DMS114 treated with DMSO at 0.1 percent for 48 hours (cell line): Measurements from ENCODE around the gene CRYAB.
A peak's percentile ranks its signal among the peaks of the same experiment; 100 is the strongest.

Experiments used
- DNase-seq: peaks from one replicate; lab custom pipeline; 2025; ENCODE audit not compliant: unreplicated experiment; lab: John Stamatoyannopoulos, UW

Gene CRYAB

GRCh38 chr11:111911563-111912401 lies at the start of gene CRYAB:
TSS of gene CRYAB (minus strand) at chr11:111911770. CDS start at chr11:111911724, 46 bp downstream.
- no peak for DNase-seq

- DNase-seq = no peak
Observed at GRCh38 chr11:111960916-111961315, 49.3 kb upstream of the CRYAB start.

- no peak for DNase-seq
Observed at GRCh38 chr11:111957663-111958444, 46.3 kb upstream of the CRYAB start.

GRCh38 chr11:111954154-111954553 lies 42.6 kb upstream of the CRYAB start:
- DNase-seq = no peak

- DNase-seq = no peak
Observed at GRCh38 chr11:111951565-111951964, 40.0 kb upstream of the CRYAB start.

GRCh38 chr11:111949519-111950426 lies 38.2 kb upstream of the CRYAB start:
- no peak for DNase-seq

GRCh38 chr11:111947143-111947542 lies 35.6 kb upstream of the CRYAB start:
- DNase-seq = no peak

GRCh38 chr11:111946499-111946898 lies 34.9 kb upstream of the CRYAB start:
- DNase-seq = no peak

GRCh38 chr11:111945198-111945597 lies 33.6 kb upstream of the CRYAB start:
- DNase-seq = no peak

GRCh38 chr11:111944651-111945051 lies 33.1 kb upstream of the CRYAB start:
- no peak for DNase-seq

- DNase-seq = no peak
Observed at GRCh38 chr11:111944139-111944538, 32.6 kb upstream of the CRYAB start.

GRCh38 chr11:111942829-111943228 lies 31.3 kb upstream of the CRYAB start:
- no peak for DNase-seq

- no peak for DNase-seq
Observed at GRCh38 chr11:111941963-111942362, 30.4 kb upstream of the CRYAB start.

- DNase-seq = no peak
Observed at GRCh38 chr11:111939836-111940604, 28.4 kb upstream of the CRYAB start.

GRCh38 chr11:111938687-111939160 lies 27.2 kb upstream of the CRYAB start:
- no peak for DNase-seq

GRCh38 chr11:111937844-111938243 lies 26.3 kb upstream of the CRYAB start:
- DNase-seq = no peak

GRCh38 chr11:111937461-111937769 lies 25.8 kb upstream of the CRYAB start:
- peak; percentile 51 for DNase-seq

GRCh38 chr11:111936040-111936540 lies 24.5 kb upstream of the CRYAB start:
- no peak for DNase-seq

- DNase-seq = no peak
Observed at GRCh38 chr11:111935317-111936039, 23.9 kb upstream of the CRYAB start.

GRCh38 chr11:111934306-111934705 lies 22.7 kb upstream of the CRYAB start:
- no peak for DNase-seq
